GM18499 (cell line): Measurements from ENCODE around the gene BTBD7.

Source experiments
- ATAC-seq: cut with Tn5 transposase; IDR thresholded peaks from one replicate; pipeline ENCODE4 v1.9.1; 2021; ENCODE audit warnings: moderate number of reproducible peaks; ENCODE audit not compliant: insufficient read depth, unreplicated experiment

Gene BTBD7

GRCh38 chr14:93201155-93201704, 131.6 kb downstream of the BTBD7 start:
- ATAC-seq, result no peak

- no peak for ATAC-seq
These were observed 132.3 kb downstream of the BTBD7 start for GRCh38 chr14:93200553-93200952.

- ATAC-seq, result no peak
These were observed 133.8 kb downstream of the BTBD7 start for GRCh38 chr14:93199031-93199430.

DNA sequence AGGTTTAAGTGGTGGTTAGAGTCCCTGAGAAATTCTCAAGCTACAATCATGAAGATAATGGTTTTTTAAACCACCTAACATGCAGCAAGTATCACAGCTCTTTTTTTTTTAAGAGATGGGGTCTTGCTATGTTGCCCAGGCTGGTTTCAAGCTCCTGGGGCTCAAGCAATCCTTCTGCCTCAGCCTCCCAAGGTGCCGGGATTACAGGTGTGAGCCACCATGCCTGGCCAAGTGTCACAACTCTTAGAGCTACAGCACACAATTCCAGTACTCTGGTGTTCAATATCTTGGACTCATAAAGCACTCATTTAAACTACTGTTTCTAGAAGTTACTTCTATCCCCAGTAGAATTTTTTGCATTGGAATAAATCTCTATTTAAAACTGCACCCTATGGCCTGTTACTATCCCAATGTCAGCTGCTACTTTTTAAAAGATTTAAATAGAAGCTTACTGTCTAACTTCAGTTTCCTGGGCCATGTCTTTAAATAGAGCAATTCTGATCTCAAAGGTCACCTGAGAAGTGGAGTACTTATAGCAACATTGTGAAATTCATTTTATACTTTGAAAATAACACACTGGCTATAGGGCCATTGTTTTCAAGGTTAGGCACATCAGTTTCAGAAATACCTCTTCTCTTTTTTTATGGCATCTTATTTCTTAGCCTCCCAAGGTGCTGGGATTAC, 137.4 kb downstream of the BTBD7 start:
- ATAC-seq, result no peak
